ENCODE data around the gene CD59. TPM values are rescaled to one million over a fixed set of nuclear protein-coding genes. Genes with fewer than 3 reads are reported as not detected.

Gene CD59
- total RNA-seq, 1 donor from 2014 or later, result 204 TPM

- Mint-ChIP-seq H3K27ac (peak overlapping the region; percentile 90), H3K27me3 (peaks cover 11% of the 10 kb centered on the region), H3K4me3 (peak overlapping the region; percentile 29), H3K4me1 (ENCODE audit: unreplicated experiment) (peaks cover 43% of the 10 kb centered on the region), H3K9me3 (no peaks in the 10 kb centered on the region), H3K36me3 (no peaks in the 10 kb centered on the region)
- TF ChIP-seq CTCF (conservative IDR thresholded peaks at IDR 0.05), result no peak
- DNase-seq (ENCODE audit: extremely low spot score, unreplicated experiment), result no peak
Observed at GRCh38 chr11:33692013-33692504, 44.2 kb downstream of the CD59 start.

- no peaks in the 10 kb centered on the region for H3K36me3 Mint-ChIP-seq
- H3K4me1 Mint-ChIP-seq (ENCODE audit: unreplicated experiment), result peaks cover 42% of the 10 kb centered on the region
- no peak overlapping the region for H3K4me3 Mint-ChIP-seq
- no peak for TF ChIP-seq CTCF (conservative IDR thresholded peaks at IDR 0.05)
- no peak for DNase-seq (ENCODE audit: extremely low spot score, unreplicated experiment)
- peaks cover 4% of the 10 kb centered on the region for H3K27me3 Mint-ChIP-seq
- H3K27ac Mint-ChIP-seq, result peak overlapping the region; percentile 90
- H3K9me3 Mint-ChIP-seq, result no peaks in the 10 kb centered on the region
Observed at GRCh38 chr11:33691066-33691864, 45.0 kb downstream of the CD59 start.

GRCh38 chr11:33690290-33691065, 45.7 kb downstream of the CD59 start:
- DNase-seq (ENCODE audit: extremely low spot score, unreplicated experiment), result no peak
- Mint-ChIP-seq H3K27me3 (no peaks in the 10 kb centered on the region), H3K27ac (peak overlapping the region; percentile 90), H3K36me3 (no peaks in the 10 kb centered on the region), H3K4me1 (ENCODE audit: unreplicated experiment) (peaks cover 39% of the 10 kb centered on the region), H3K9me3 (no peaks in the 10 kb centered on the region), H3K4me3 (no peak overlapping the region)
- no peak for TF ChIP-seq CTCF (conservative IDR thresholded peaks at IDR 0.05)

GRCh38 chr11:33689501-33689900, 46.7 kb downstream of the CD59 start:
- Mint-ChIP-seq H3K27me3 (no peaks in the 10 kb centered on the region), H3K4me3 (no peak overlapping the region), H3K36me3 (no peaks in the 10 kb centered on the region), H3K4me1 (ENCODE audit: unreplicated experiment) (peaks cover 39% of the 10 kb centered on the region), H3K9me3 (no peaks in the 10 kb centered on the region), H3K27ac (no peak overlapping the region)
- no peak for TF ChIP-seq CTCF (conservative IDR thresholded peaks at IDR 0.05)
- no peak for DNase-seq (ENCODE audit: extremely low spot score, unreplicated experiment)

- H3K4me1 Mint-ChIP-seq (ENCODE audit: unreplicated experiment), result peaks cover 42% of the 10 kb centered on the region
- H3K4me3 Mint-ChIP-seq, result no peak overlapping the region
- H3K9me3 Mint-ChIP-seq, result no peaks in the 10 kb centered on the region
- no peak overlapping the region for H3K27ac Mint-ChIP-seq
- H3K27me3 Mint-ChIP-seq, result peaks cover 3% of the 10 kb centered on the region
- H3K36me3 Mint-ChIP-seq, result no peaks in the 10 kb centered on the region
- no peak for DNase-seq (ENCODE audit: extremely low spot score, unreplicated experiment)
- no peak for TF ChIP-seq CTCF (conservative IDR thresholded peaks at IDR 0.05)
Observed at GRCh38 chr11:33689085-33689484, 47.1 kb downstream of the CD59 start.

All from type B pancreatic cell (in vitro differentiated cells).